GM19467 (cell line): ENCODE measurements around the gene RIPK1.

Experiments
- ATAC-seq: cut with Tn5 transposase; IDR thresholded peaks from one replicate; pipeline ENCODE4 v1.9.1; 2021; ENCODE audit warnings: mild to moderate bottlenecking, moderate library complexity; ENCODE audit not compliant: unreplicated experiment

Gene RIPK1

DNA sequence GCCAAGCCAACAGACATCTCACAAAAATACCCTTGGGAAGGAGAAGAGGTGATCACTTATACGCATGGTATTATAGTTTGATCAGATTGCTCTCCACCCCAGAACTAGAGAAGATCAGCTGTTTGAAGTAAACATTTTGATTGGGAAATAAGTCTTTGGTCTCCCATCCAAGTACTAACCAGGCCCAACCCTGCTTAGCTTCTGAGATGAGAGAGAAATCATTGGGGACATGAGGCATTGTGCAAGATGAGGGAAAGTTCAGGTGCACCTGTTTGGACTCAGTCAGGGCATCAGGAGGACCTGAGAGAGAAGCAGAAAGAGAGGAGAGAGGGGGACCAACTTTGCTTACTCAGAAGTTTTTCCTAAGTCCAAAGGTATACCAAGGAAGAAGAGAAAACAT lies 11.4 kb downstream of the RIPK1 start:
- no peak for ATAC-seq

DNA sequence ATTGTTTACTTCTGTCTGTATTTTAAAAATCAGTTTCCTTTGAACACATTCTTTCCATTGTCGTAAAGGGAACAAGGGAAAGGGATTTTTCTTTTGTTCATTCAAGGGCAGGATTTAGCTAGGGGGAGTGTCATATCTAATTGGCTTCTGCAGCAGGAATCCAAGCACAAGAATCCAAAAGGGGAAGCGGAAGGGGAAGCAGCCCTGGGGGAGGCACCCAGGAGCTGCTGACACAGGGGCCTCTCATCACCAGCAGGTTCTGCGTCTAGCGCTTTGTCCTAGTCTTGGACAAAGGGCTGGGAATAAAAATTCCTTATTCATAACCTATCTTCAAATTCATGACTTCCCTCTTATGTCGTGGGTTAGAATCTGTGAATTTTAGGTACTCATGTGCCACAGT lies 13.7 kb downstream of the RIPK1 start:
- no peak for ATAC-seq

DNA sequence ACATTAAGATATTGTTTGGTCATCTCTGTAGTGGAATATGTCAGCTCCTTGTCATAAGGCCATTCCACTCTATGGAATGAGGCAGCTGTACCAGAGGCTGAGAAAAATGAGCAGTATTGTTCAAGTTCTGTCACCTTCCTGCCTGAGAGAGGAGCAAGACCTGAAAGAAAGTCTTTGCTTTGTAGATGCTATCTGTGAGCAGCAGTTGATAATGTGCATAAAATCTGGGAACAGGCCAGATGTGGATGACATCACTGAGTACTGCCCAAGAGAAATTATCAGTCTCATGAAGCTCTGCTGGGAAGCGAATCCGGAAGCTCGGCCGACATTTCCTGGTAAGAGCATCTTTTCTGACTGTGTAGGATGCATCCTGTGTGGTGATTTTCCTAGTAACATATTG lies 16.8 kb downstream of the RIPK1 start:
- no peak for ATAC-seq

DNA sequence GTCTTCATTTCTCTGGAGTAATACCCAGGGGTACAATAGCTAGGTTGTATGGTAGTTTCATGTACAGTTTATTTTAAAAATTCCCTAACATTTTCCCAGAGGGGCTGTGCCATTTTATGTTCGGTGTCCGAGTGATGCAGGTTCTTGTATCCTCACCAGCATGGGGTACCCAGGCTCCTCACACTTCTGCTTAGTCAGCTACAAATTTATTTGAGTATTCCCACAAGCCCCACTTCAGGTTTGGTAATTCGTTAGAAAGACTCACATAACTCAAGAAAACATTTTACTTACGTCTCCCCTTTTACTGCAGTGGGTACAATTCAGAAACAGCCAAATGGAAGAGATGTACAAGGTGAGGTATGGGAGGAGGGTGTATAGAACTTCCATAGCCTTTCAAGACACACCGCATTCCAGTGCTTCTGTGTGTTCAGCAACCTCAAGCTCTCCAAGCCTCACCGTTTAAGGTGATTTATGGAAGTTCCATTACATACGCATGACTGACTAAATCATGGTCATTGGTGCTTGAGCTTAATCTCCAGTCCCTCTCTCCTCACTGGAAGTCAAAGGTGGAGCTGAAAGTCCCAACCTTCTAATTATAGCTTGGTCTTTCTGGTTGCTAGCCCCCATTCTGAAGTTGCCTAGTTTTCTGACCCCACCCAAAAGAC lies 18.1 kb downstream of the RIPK1 start:
- ATAC-seq = no peak

DNA sequence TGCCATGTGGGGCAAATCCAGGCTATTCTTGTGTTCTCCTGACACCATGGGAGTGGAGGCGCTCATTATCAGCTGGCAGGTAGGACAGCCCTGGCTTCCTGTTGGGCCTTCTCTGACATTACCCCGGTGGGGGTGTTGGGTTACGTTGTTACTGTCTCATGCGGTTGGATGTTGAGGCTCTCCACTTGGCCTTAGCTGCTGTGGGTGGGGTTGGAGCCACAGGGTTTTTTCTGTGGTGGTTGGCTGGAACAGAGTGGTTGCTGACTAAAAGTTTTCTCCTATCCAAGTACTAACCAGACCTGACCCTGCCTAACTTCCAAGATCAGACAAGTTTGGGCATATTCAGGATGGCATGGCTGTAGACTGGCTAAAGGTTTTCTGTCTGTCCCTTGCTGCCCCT lies 20.2 kb downstream of the RIPK1 start:
- ATAC-seq = no peak

DNA sequence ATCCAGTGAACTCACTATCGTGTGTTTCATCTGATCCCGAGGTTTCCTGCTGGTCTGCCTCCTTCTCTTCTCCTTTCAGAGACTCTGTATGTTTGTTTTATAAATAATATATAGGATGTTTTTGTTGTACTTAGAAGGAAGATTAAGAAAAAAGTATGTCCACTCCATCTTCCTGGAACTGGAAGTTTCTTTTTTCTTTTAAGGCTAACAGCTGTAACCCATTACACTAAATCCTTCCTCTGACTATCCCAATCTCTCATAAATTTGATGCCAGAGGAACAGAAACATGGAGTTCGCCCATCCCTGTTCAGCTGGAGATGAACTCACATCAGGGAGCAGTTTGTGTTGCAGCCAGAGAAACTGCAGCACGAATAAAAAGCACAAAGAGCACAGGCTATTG lies 20.7 kb downstream of the RIPK1 start:
- ATAC-seq = no peak

DNA sequence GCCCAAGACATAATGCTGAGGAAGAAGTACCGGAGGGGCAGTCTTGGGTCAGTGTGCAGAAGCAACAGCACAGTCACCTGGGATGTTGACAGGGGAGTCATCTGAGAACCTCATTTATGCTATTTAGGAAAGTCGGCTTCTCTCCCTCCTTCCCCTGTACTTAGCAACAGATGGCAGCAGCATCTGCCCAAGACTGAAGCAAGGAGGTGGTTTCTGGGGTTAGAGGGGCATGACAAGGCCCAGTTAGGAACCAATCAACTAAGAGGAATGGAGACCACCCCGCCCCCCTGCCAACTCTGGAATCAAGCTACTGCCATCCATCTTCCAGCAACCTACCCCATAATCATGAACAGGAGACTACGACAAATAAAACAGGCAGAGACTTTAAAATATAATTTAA lies 21.7 kb downstream of the RIPK1 start:
- no peak for ATAC-seq

DNA sequence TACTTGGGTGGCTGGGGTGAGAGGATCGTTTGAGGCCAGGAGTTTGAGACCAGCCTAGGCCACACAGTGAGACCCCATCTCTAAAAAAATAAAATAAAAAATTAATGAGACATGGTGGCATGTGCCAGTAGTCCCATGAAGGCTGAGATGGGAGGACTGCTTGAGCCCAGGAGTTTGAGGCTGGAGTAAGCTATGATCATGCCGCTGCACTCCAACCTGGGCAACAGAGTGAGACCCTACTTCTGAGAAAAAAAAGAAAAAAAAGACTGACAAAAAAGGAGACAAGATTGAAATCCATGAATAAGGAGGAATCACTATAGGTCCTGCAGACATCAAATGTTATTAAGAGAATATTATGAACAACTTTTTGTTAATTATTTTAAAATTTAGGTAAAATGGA lies 26.5 kb downstream of the RIPK1 start:
- no peak for ATAC-seq

DNA sequence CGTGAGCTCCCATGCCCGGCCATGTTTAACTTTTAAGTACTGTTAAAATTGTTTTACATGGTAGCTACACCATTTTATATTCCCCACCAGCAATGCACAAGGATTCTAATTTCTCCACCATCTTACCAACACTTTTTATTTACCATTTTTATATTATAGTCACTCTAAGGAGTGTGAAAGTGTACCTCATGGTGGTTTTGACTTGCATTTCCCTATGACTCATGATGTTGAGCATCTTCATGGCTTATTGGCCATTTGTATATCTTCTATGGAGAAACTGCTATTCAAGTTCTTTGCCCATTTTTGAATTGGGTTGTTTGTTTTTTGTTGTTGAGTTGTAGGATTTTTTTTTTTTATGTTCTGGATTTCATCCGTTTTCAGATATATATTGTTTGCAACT lies 34.6 kb downstream of the RIPK1 start:
- no peak for ATAC-seq

DNA sequence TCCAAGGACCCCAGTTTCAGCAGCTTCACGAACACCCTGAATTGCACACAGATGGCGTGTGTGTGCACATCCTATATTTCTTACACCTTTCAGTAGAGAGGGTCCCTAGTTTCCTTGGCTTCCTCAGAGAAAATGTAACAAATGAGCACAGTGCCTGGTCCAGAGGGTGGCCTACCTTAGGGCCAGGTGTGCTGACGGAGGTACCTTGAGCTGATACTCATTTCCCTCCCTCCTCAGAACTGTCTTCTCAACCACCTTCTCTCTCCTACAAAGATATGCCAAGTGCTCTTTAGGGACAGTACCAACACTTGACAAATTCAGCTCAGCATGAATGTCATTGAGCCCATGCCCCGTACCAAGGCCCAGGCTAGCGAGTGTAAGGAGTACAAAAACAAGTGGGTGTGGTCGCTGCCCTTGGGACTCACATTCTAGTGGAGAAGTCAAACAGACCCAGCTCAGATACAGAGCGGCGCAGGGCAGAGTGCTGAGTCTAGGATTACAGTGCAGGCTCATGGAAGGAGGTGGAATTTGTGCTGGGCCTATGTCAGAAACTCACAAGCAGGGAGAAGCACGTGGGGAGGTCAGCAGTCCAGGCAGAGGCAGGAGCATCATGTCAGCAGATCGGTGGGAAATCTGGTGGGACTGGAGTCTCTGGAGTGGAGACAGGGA lies 40.6 kb downstream of the RIPK1 start:
- ATAC-seq = no peak

DNA sequence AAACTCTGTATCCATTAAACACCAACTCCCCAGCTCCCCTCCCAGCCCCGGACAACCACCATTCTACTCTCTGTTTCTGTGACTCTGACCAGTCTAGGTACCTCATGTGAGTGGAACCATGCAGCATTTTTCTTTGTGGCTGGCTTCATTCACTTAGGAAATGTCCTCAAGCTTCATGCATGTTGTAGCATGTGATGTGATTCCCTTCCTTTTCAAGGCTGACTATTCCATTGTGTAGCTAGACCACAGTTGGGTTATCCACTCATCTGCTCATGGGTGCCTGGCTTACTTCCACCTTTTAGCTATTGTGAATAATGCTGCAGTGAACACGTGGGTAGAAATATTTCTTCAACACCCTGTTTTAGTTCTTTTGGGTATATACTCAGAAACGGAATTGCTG lies 41.5 kb downstream of the RIPK1 start:
- ATAC-seq = no peak

DNA sequence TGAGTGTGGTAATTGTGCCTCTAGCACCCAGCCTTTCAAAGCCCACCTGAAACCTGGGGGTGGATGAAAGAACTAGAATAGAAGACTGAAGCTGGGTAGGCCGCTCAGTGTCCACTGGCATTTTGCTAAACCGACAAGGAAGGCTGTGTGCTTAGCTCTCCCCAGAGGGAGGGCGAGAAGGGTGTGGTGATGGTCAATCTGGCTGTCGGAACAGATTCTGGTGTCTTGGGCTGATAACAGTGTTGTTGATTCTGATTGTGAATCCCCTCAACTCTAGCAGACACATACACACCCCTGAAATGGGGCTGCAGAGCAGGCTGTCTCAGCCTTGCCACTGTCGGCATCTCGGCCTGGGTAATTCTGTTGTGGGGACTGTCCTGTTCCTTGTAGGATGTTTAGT lies 46.1 kb downstream of the RIPK1 start:
- ATAC-seq = no peak

DNA sequence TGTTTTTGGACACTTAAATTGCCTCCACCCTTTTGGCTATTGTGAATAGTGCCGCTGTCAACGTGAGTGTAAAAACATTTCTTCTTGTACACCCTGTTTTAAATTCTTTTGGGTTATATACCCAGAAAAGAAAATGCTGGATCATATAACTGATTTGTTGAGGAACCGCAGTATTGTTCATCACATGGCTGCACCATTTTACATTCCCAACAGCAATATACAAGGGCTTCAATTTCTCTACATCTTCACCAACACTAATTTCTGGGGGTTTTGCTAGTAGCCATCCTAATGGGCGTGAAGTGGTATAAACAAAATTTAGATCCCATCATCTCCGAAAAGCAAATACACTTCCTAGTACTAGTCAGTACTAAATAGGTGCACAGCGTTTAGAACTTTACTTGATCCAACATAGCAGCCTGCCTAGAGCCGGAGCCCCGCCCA lies 49.6 kb downstream of the RIPK1 start:
- no peak for ATAC-seq

DNA sequence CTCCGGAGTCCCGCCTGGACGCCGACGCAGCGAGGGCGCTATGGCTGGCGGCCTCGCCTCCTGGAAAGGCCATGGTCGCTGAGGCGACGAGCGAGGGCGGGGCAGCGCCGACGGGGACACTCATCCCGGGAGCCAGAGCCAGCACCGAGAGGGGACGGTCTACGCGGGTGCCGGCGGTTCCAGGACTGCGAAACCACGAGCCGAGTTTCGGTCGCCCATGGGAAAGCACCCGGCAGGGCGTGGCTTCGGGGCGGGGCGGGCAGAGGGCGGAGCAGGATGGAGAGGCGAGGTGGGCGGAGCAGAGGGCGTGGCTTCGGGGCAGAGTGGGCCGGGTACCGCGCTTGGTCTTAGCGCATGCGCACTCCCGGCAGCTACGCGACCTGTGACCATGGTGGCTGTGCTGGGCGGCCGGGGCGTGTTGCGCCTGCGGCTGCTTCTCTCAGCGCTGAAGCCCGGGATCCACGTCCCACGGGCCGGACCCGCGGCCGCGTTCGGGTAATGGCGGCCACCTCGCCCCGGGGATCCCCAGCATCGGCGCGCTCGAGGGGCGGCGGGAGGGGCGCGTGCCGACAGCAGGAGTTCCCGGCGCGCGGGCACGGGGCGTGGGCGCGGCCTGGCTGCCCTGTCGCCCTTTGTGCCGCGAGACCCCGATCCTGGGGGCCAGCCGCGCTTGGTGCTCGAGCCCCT lies 50.2 kb downstream of the RIPK1 start, which contains the start of gene BPHL:
BPHL (plus strand) TSS at position 359 of the 687 bp plus-strand sequence; CDS start at position 389, 30 bp downstream.
- ATAC-seq = peak; percentile 93

DNA sequence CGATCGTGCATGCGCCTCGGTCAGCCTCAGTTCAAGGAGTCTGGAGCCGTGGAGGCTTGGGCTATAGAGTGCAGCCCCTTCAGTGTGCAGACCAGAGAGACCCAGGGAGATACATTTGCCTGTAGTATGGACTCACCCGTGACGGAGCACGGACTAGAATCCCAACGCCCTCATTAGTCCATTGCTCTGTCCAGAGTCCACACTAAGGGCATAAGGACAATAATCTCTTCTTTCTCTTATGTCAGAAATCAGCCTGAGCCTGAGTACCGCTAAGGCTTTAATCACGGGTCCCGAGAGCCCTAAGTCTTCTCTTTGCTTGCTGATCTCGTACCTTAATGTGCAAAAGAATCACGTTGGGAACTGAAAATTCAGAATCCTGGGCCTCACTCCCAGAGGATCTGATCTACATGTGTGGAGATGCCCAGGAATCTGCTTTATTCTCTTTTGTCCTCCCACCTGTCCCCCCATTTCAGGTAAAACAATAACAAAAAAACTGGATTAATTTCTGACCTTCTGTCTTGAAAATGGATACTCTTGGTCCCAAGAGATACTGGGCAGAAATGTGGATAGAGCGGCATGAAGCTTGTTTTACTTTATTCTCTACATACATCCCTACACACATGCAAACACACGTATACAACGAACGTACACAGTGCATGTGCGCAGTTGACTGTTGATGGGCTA lies 50.9 kb downstream of the RIPK1 start:
- peak; percentile 18 for ATAC-seq

DNA sequence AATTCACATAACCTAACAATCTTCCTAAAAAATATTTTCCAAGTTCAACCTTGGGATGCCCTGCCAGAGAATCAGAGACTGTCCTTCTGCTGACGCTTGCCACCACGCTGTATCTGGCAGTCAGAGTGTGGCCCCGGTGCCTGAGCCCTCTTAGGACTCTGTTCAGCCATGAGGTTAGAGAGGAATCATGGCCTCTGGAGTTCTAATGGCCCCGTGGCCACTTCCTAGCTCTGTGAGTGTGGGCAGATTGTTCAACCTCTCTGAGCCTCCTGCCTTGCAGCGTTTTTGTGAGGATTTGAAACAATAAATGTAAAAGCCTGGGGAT lies 52.4 kb downstream of the RIPK1 start:
- ATAC-seq = no peak

DNA sequence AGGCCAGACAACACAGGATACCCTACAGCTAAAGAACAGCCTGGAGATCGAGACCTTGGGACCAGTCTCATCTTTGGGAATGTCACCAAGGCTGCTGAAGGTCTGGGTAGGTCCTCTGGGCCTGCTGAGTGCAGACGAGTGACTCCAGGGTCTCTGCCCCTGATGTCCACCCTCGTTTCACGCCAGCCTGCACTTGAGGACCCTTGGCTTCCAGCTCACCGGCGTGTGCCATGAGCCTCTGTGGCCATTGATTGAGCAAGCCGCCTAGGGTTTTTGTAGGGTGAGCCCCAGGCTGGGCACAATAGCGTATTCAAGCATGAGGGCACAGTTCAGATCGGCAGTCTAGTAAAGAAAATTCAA lies 54.5 kb downstream of the RIPK1 start:
- ATAC-seq = no peak

DNA sequence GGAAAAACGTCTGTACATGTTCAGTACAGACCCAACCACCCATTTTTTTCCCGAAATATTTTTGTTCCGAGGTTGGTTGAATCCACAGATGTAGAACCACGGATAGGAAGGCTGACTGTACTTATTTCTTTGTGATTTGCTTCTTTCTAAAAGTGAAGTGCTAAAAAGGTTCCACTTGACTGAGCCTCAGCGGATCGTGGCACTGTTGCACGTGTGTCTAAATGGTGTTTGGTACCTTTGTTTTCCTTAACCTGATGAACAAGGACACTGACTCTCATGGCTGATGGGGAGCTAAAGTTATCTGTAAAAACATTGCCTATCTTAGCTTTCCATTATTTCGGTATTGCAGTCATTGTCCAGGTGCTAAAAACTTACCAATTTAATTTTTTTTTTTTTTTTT lies 56.4 kb downstream of the RIPK1 start:
- no peak for ATAC-seq

DNA sequence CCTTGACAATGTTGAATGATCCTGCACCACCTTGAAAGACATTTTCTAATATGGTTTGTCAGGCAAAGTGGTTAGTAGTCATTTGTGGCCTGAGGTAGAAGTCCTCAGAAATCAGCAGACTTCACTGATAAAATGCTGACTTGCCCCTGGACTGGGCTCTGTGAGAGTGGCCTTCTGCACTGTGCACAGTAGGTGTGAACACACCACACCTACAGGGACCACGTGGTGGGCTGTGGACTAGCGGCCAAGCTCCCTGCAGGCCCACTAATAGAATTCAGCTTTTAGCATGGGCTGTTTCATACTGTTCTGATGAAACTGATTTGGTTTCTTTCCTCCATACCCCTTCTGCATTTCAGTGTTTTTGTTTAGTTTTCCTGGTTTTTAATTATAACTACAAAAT lies 57.5 kb downstream of the RIPK1 start:
- ATAC-seq = no peak

DNA sequence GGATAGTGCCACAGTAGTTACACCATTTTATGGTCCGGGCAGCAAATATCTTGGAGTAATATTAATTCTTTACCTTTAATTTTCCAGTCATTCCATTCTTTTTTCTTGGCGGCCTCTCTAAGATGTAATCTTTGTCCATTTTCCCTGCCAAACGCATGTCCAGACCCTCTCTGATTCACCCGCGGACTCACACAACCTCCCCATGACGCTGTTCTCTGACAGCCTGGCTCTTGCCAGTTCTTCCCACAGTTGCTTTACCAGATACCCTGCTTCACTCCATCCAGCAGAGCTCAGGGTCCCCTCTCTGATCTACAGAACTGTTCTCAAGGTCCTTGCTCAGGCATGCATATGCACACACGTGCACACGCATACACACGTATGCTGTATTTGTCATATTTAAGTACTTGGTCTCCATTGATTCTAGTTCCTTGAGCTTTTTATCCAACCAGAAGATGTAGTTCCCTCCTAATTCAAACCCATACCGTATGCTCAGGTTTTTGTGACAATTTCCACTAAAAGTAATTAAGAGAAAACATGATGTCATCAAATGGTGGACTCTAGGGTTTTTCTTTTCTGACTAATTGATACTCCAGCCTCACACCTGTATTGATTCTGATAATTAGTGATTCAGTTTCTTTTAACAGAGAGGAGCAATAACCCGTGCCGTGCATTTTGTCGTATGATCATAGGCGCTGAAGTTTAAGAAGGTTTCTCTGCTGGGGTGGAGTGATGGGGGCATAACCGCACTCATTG lies 60.2 kb downstream of the RIPK1 start:
- ATAC-seq = no peak

DNA sequence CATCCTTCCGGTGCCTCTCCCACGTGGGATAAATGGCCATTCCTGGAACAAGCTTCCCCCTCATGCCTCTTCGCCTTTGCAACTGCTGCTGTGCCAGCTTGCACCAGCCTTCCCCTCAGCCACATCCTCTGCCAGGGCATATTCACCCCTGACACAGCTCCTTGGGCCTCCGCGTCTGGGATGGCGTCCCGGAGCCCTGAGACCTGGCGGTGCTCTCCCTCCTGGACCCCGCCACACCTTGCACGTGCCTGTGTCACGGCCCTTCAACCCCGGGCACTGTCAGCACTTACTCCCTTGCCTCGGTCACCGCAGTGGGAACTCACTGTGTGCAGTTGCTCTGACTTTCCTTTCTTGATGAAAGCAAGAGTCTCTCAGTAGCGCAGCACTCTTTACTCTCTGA lies 63.4 kb downstream of the RIPK1 start:
- ATAC-seq = no peak
